HepG2 (cell line): ENCODE data around the gene NOL4L. TPM values are rescaled to one million over a fixed set of nuclear protein-coding genes. Genes with fewer than 3 reads are reported as not detected.

Experiments
- BCL6 ChIP-seq: IDR thresholded peaks from 2 replicates; pipeline ENCODE4 v1.6.1; 2016; ENCODE audit warnings: missing genetic modification reagents, missing compliant biosample characterization
- CC2D1A ChIP-seq: sonication (generic); formaldehyde crosslinking; IDR thresholded peaks from 2 replicates; pipeline ENCODE4 v1.8.1; 2023; ENCODE audit warnings: mild to moderate bottlenecking, missing genetic modification reagents
- CHD2 ChIP-seq: IDR thresholded peaks from 2 replicates; pipeline ENCODE4 v1.6.1; 2011; ENCODE audit warnings: low read depth, low read length, improper control_type of control experiment
- EHMT2 ChIP-seq: fragments of 200-600 bp; sonication (generic); IDR thresholded peaks from 2 replicates; pipeline ENCODE4 v1.7.0; 2017; ENCODE audit warnings: antibody characterized with exemption, low read depth, low read length, borderline replicate concordance
- GATA4 ChIP-seq: sonication (generic); IDR thresholded peaks from 2 replicates; pipeline ENCODE4 v1.6.1; 2016; ENCODE audit warnings: antibody characterized with exemption, low read depth, borderline replicate concordance
- IRF2 ChIP-seq: IDR thresholded peaks from 2 replicates; pipeline ENCODE4 v1.6.1; 2018; ENCODE audit warnings: missing genetic modification reagents, missing compliant biosample characterization
- KLF9 ChIP-seq: IDR thresholded peaks from 2 replicates; pipeline ENCODE4 v1.6.1; 2016; ENCODE audit warnings: low read depth
- MED8 ChIP-seq: sonication (generic); formaldehyde crosslinking; IDR thresholded peaks from 2 replicates; pipeline ENCODE4 v1.8.1; 2023; ENCODE audit warnings: mild to moderate bottlenecking, missing genetic modification reagents; ENCODE audit not compliant: insufficient replicate concordance
- MIER2 ChIP-seq: IDR thresholded peaks from 2 replicates; pipeline ENCODE4 v1.6.1; 2016; ENCODE audit warnings: missing biosample characterization, missing genetic modification reagents
- SATB2 ChIP-seq: sonication (generic); formaldehyde crosslinking; IDR thresholded peaks from 2 replicates; pipeline ENCODE4 v1.5.0; 2020; ENCODE audit warnings: missing genetic modification reagents
- TEAD2 ChIP-seq: sonication (generic); formaldehyde crosslinking; IDR thresholded peaks from 2 replicates; pipeline ENCODE4 v1.9.0; 2021; ENCODE audit warnings: missing genetic modification reagents
- THYN1 ChIP-seq: sonication (generic); formaldehyde crosslinking; IDR thresholded peaks from 2 replicates; pipeline ENCODE4 v1.8.1; 2023; ENCODE audit warnings: low read depth, mild to moderate bottlenecking, moderate library complexity, missing genetic modification reagents, borderline replicate concordance
- YEATS2 ChIP-seq: sonication (generic); formaldehyde crosslinking; IDR thresholded peaks from 2 replicates; pipeline ENCODE4 v1.4.0; 2020; ENCODE audit warnings: missing genetic modification reagents, borderline replicate concordance
- ZBTB25 ChIP-seq: IDR thresholded peaks from 2 replicates; pipeline ENCODE4 v1.6.1; 2018; ENCODE audit warnings: missing genetic modification reagents
- ZBTB38 ChIP-seq: sonication (generic); formaldehyde crosslinking; IDR thresholded peaks from 2 replicates; pipeline ENCODE4 v1.5.1; 2020; ENCODE audit warnings: mild to moderate bottlenecking, missing genetic modification reagents
- ZBTB4 ChIP-seq: sonication (generic); formaldehyde crosslinking; IDR thresholded peaks from 2 replicates; pipeline ENCODE4 v1.4.0; 2020; ENCODE audit warnings: missing genetic modification reagents, mild to moderate bottlenecking, borderline replicate concordance
- ZFP90 ChIP-seq: sonication (generic); formaldehyde crosslinking; IDR thresholded peaks from 2 replicates; pipeline ENCODE4 v1.8.0; 2022; ENCODE audit warnings: missing genetic modification reagents, mild to moderate bottlenecking, inconsistent platforms, borderline replicate concordance
- ZNF124 ChIP-seq: sonication (generic); formaldehyde crosslinking; IDR thresholded peaks from 2 replicates; pipeline ENCODE4 v1.4.0; 2020; ENCODE audit warnings: missing genetic modification reagents
- ZNF337 ChIP-seq: sonication (generic); formaldehyde crosslinking; IDR thresholded peaks from 2 replicates; pipeline ENCODE4 v1.5.1; 2020; ENCODE audit warnings: missing genetic modification reagents, low read depth, mild to moderate bottlenecking, borderline replicate concordance
- ZNF644 ChIP-seq: IDR thresholded peaks from 2 replicates; pipeline ENCODE4 v1.6.1; 2016; ENCODE audit warnings: low read depth
- ZNF672 ChIP-seq: sonication (generic); formaldehyde crosslinking; IDR thresholded peaks from 2 replicates; pipeline ENCODE4 v1.8.1; 2022; ENCODE audit warnings: missing genetic modification reagents
- ZSCAN9 ChIP-seq: IDR thresholded peaks from 2 replicates; pipeline ENCODE4 v1.6.1; 2016; ENCODE audit warnings: borderline replicate concordance
- polyA plus RNA-seq, 8 experiments: library from polyadenylated mRNA; depleted of rRNA in 3 of 8; stranded (reverse) in 7 of 8; unstranded in 1 of 8; fragments of >200 nt; fragmentation: Illumina TruSeq in 4 of 8; extraction: Trizol in 4 of 8; gene quantifications; 2 replicates each; pipeline versions ENCODE4 v1.2.1 to v1.2.3, GENCODE V29; 2011 to 2016; ENCODE audit warnings: low read depth in 4 of 8, missing spikeins in 1 of 8, mixed read lengths in 1 of 8; ENCODE audit not compliant: insufficient read depth in 1 of 8
- total RNA-seq, 5 experiments: library from RNA; depleted of rRNA; stranded (reverse); fragments of >200 nt; fragmentation: Illumina TruSeq; extraction: Trizol; gene quantifications; 2 replicates each; pipeline ENCODE4 v1.2.3, GENCODE V29; 2016; ENCODE audit warnings: low read depth in 1 of 5
- TF ChIP-seq, protein P1 (sequence below): sonication (generic); formaldehyde crosslinking; IDR thresholded peaks from 2 replicates; pipeline ENCODE4 v1.4.0; 2020; ENCODE audit warnings: missing genetic modification reagents, low read depth, mild to moderate bottlenecking, borderline replicate concordance
- TF ChIP-seq, protein P2 (sequence below): sonication (generic); formaldehyde crosslinking; IDR thresholded peaks from 2 replicates; pipeline ENCODE4 v1.4.0; 2020; ENCODE audit warnings: missing genetic modification reagents; ENCODE audit errors: not compliant biosample characterization

The NOL4L gene
- total and polyA plus RNA-seq, 2 of the 13 experiments (the other 11 are each of a cell fraction or from before 2014, with no cell fraction given) = 16.6 to 35.4 TPM

GRCh38 chr20:32509639-32510066 is 75.5 kb downstream of the NOL4L start (continued):
- TF ChIP-seq, protein P1, sequence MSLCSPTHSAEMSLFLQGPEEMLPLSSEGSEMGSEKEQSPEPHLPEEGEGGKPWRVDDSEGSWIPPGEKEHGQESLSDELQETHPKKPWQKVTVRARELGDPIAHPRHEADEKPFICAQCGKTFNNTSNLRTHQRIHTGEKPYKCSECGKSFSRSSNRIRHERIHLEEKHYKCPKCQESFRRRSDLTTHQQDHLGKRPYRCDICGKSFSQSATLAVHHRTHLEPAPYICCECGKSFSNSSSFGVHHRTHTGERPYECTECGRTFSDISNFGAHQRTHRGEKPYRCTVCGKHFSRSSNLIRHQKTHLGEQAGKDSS (CRISPR knock-in tag) = peak; percentile 51; the same call in 1 of the 2 replicates
- TF ChIP-seq, protein P2, sequence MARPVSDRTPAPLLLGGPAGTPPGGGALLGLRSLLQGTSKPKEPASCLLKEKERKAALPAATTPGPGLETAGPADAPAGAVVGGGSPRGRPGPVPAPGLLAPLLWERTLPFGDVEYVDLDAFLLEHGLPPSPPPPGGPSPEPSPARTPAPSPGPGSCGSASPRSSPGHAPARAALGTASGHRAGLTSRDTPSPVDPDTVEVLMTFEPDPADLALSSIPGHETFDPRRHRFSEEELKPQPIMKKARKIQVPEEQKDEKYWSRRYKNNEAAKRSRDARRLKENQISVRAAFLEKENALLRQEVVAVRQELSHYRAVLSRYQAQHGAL = peak; percentile 78
- TF ChIP-seq MED8 (CRISPR knock-in tag) (no peak), THYN1 (no peak), GATA4 (peak; percentile 21; the same call in 1 of the 2 replicates), ZNF672 (CRISPR knock-in tag) (no peak), YEATS2 (CRISPR knock-in tag) (peak; percentile 20; the same call in 1 of the 2 replicates), KLF9 (CRISPR knock-in tag) (no peak), ZNF124 (CRISPR knock-in tag) (peak; percentile 22; the same call in 1 of the 2 replicates), IRF2 (CRISPR knock-in tag) (peak; percentile 88), ZBTB25 (CRISPR knock-in tag) (0 out of 2 replicates have a peak, but pooled peaks have one; percentile 30), EHMT2 (no peak), BCL6 (CRISPR knock-in tag) (peak; percentile 58), ZSCAN9 (CRISPR knock-in tag) (peak; percentile 75; the same call in 1 of the 2 replicates), MIER2 (0 out of 2 replicates have a peak, but pooled peaks have one; percentile 24), ZBTB4 (CRISPR knock-in tag) (no peak), ZNF644 (CRISPR knock-in tag) (peak; percentile 74; the same call in 1 of the 2 replicates), SATB2 (CRISPR knock-in tag) (0 out of 2 replicates have a peak, but pooled peaks have one; percentile 31), ZBTB38 (no peak; the same call in 1 of the 2 replicates), ZNF337 (CRISPR knock-in tag) (0 out of 2 replicates have a peak, but pooled peaks have one; percentile 13), ZFP90 (CRISPR knock-in tag) (peak; percentile 61; the same call in 1 of the 2 replicates), TEAD2 (CRISPR knock-in tag) (no peak), CC2D1A (CRISPR knock-in tag) (no peak), CHD2 (no peak)
